Endothelial cell of umbilical vein (primary cell): ENCODE data around the gene MOB1A.

ENCODE experiments used
- EZH2 ChIP-seq: IDR thresholded peaks from 2 replicates; pipeline ENCODE4 v1.6.1; 2012; ENCODE audit warnings: borderline replicate concordance, low read depth, mild to moderate bottlenecking, moderate library complexity, low read length, inconsistent platforms; ENCODE audit not compliant: severe bottlenecking
- FOS ChIP-seq: IDR thresholded peaks from 2 replicates; pipeline ENCODE4 v1.6.1; 2011; ENCODE audit warnings: mild to moderate bottlenecking, low read length, moderate library complexity, borderline replicate concordance; ENCODE audit not compliant: insufficient read depth
- GATA2 ChIP-seq: IDR thresholded peaks from 2 replicates; pipeline ENCODE4 v1.7.0; 2011; ENCODE audit warnings: low read depth, mild to moderate bottlenecking, moderate library complexity, mixed read lengths, low read length; ENCODE audit not compliant: insufficient read length, insufficient read depth
- JUN ChIP-seq: IDR thresholded peaks from 2 replicates; pipeline ENCODE4 v1.6.1; 2011; ENCODE audit warnings: borderline replicate concordance, low read depth; ENCODE audit not compliant: insufficient read length, insufficient read depth
- POLR2A ChIP-seq: IDR thresholded peaks from 2 replicates; pipeline ENCODE4 v1.6.1; 2012; ENCODE audit warnings: low read depth, mild to moderate bottlenecking, control low read depth, low read length
- POLR2AphosphoS5 ChIP-seq: IDR thresholded peaks from 2 replicates; pipeline ENCODE4 v1.6.1; 2012; ENCODE audit warnings: low read depth, mild to moderate bottlenecking, control low read depth, low read length, moderate library complexity; ENCODE audit not compliant: insufficient read depth
- TF ChIP-seq, protein P1 (sequence below), 2 donors: IDR thresholded peaks; 1 replicate in 1 of 2; 2 replicates in 1 of 2; pipeline ENCODE4 v1.5.1; 2011; ENCODE audit warnings: low read length in 2 of 2, mild to moderate bottlenecking in 2 of 2, moderate library complexity in 2 of 2, control low read depth in 1 of 2, inconsistent platforms in 1 of 2, low read depth in 1 of 2; ENCODE audit not compliant: insufficient read depth in 1 of 2; ENCODE audit errors: extremely low read depth in 1 of 2
- TF ChIP-seq, protein P2 (sequence below): IDR thresholded peaks from 2 replicates; pipeline ENCODE4 v1.6.1; 2011; ENCODE audit not compliant: insufficient read depth, insufficient read length

DNA sequence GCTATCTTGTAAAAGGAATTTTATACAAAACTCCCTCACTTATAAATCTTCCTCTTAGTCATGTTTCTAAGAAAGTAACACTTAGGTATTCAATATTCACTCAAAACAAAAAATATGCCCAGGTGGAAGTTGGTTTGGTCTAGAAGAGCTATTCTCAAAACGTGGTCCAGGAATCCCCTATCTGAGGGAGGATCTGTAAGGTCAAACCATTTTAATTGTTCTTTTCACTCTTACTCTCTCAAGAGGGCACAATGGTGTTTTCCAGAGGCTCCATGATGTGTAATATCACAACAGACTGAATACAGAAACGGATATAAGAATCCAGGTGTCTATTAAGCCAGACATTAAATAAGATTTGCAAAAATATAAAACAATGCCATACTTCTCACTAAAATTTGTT lies 9.9 kb downstream of the MOB1A start:
- no peak for TF ChIP-seq POLR2A
- TF ChIP-seq, protein P1, sequence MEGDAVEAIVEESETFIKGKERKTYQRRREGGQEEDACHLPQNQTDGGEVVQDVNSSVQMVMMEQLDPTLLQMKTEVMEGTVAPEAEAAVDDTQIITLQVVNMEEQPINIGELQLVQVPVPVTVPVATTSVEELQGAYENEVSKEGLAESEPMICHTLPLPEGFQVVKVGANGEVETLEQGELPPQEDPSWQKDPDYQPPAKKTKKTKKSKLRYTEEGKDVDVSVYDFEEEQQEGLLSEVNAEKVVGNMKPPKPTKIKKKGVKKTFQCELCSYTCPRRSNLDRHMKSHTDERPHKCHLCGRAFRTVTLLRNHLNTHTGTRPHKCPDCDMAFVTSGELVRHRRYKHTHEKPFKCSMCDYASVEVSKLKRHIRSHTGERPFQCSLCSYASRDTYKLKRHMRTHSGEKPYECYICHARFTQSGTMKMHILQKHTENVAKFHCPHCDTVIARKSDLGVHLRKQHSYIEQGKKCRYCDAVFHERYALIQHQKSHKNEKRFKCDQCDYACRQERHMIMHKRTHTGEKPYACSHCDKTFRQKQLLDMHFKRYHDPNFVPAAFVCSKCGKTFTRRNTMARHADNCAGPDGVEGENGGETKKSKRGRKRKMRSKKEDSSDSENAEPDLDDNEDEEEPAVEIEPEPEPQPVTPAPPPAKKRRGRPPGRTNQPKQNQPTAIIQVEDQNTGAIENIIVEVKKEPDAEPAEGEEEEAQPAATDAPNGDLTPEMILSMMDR (IDR thresholded peaks at IDR 0.05; ENCODE audit: extremely low read depth in 1 of 2, insufficient read depth in 1 of 2, low read depth in 1 of 2, low read length in 2 of 2) = no peak
- TF ChIP-seq, protein P2, sequence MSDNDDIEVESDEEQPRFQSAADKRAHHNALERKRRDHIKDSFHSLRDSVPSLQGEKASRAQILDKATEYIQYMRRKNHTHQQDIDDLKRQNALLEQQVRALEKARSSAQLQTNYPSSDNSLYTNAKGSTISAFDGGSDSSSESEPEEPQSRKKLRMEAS = no peak
- no peak for TF ChIP-seq POLR2AphosphoS5
- TF ChIP-seq EZH2 = no peak
- TF ChIP-seq GATA2 = no peak
- TF ChIP-seq JUN = no peak
- TF ChIP-seq FOS = no peak
